Thoracic aorta (tissue), 2 donors: ENCODE measurements around the gene PPP1R9B. TPM values are rescaled to one million over a fixed set of nuclear protein-coding genes. Genes with fewer than 3 reads are reported as not detected.

Source experiments
- ATAC-seq: fragments of 150-250 bp; one replicate; pipeline ENCODE4 v1.8.0; 2017; ENCODE audit warnings: low read depth; ENCODE audit not compliant: insufficient number of reproducible peaks, low FRiP score
- DNase-seq: peaks from one replicate; pipeline ENCODE4 v3.0.0-alpha.2; 2020; ENCODE audit warnings: low spot score
- H3K27ac ChIP-seq, 2 donors: fragments of 200-600 bp; sonication (generic); 1 replicate in 1 of 2; 2 replicates in 1 of 2; pipeline ENCODE4 v1.5.1; 2016; ENCODE audit warnings: mild to moderate bottlenecking in 2 of 2, moderate library complexity in 2 of 2
- H3K27me3 ChIP-seq: fragments of 200-600 bp; sonication (generic); replicated peaks from 2 replicates; pipeline ENCODE4 v1.6.0; 2016; ENCODE audit warnings: mild to moderate bottlenecking; ENCODE audit not compliant: insufficient read depth
- H3K36me3 ChIP-seq: fragments of 200-600 bp; sonication (generic); one replicate; pipeline ENCODE4 v1.5.1; 2016
- H3K4me1 ChIP-seq, 2 donors: fragments of 200-600 bp; sonication (generic); 1 replicate in 1 of 2; 2 replicates in 1 of 2; pipeline versions ENCODE4 v1.5.1 to v1.6.0; 2016; ENCODE audit warnings: low read depth in 2 of 2, mild to moderate bottlenecking in 1 of 2; ENCODE audit not compliant: control insufficient read depth in 1 of 2
- H3K4me3 ChIP-seq: fragments of 200-600 bp; sonication (generic); 2 replicates; pipeline ENCODE4 v1.5.1; 2016; ENCODE audit warnings: mild to moderate bottlenecking
- H3K9me3 ChIP-seq: fragments of 200-600 bp; sonication (generic); 2 replicates; pipeline ENCODE4 v1.5.1; 2016
- total RNA-seq, 2 donors: library from RNA; depleted of rRNA; stranded (reverse); fragments of >200 nt; gene quantifications; one replicate each; pipeline versions ENCODE4 v1.1.0 to v1.2.3, GENCODE V29; 2016
- TF ChIP-seq, protein P1 (sequence below): fragments of 200-600 bp; sonication (generic); IDR thresholded peaks from one replicate; pipeline ENCODE4 v1.5.1; 2019; ENCODE audit warnings: antibody characterized with exemption

The PPP1R9B gene
- total RNA-seq, 2 donors from 2014 or later: 53.3 to 67.1 TPM

DNA sequence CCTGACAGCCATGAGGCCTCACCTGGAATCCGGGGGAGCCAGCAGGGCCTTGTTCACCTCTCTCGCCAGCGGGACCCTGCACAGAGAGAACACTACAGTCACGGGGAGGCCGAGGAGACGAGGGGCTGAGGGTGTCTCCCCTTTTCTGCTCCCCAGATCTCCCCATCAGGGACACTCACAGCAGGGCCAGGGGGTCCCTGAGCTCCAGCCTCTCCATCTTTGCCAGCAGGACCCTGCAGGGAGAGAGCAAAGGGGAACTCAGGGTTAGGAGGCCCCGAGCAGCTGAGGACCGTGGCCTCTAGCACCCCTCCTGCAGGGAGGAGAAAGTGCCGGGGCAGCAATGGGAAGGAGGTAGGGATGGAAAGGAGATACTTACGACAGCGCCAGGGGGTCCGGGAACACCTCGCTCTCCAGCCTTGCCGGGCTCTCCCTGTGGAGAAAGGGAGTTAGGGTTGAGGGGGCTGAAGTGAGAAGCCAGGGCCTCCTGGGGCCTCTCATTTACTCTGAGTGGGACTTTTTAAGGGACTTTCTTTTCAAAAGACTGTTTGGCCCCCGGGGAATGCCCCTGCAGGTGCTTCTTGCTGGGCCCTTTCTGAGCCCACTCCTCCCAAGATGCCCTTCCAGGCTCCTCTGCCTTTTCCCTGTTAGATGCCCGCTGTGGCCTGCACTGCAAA, 42.3 kb upstream of the PPP1R9B start:
- DNase-seq (no peak), ATAC-seq (no peak)
- TF ChIP-seq, protein P1, sequence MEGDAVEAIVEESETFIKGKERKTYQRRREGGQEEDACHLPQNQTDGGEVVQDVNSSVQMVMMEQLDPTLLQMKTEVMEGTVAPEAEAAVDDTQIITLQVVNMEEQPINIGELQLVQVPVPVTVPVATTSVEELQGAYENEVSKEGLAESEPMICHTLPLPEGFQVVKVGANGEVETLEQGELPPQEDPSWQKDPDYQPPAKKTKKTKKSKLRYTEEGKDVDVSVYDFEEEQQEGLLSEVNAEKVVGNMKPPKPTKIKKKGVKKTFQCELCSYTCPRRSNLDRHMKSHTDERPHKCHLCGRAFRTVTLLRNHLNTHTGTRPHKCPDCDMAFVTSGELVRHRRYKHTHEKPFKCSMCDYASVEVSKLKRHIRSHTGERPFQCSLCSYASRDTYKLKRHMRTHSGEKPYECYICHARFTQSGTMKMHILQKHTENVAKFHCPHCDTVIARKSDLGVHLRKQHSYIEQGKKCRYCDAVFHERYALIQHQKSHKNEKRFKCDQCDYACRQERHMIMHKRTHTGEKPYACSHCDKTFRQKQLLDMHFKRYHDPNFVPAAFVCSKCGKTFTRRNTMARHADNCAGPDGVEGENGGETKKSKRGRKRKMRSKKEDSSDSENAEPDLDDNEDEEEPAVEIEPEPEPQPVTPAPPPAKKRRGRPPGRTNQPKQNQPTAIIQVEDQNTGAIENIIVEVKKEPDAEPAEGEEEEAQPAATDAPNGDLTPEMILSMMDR: no peak
- Histone ChIP-seq H3K27ac (peak overlapping the region; percentile 86 to 88), H3K27me3 (no peaks in the 10 kb centered on the region), H3K4me1 (peaks cover 11 to 81% of the 10 kb centered on the region in 2 donors), H3K36me3 (peaks cover 95% of the 10 kb centered on the region), H3K9me3 (no peaks in the 10 kb centered on the region), H3K4me3 (no peak overlapping the region)

- Histone ChIP-seq H3K9me3 (no peaks in the 10 kb centered on the region), H3K27me3 (no peaks in the 10 kb centered on the region), H3K4me1 (peaks cover 6 to 81% of the 10 kb centered on the region in 2 donors), H3K4me3 (no peak overlapping the region), H3K36me3 (peaks cover 90% of the 10 kb centered on the region), H3K27ac (peak overlapping the region; percentile 86 to 88)
- DNase-seq: no peak
- ATAC-seq: no peak
- TF ChIP-seq, protein P1: no peak
Observed at GRCh38 chr17:50192144-50192617, 41.7 kb upstream of the PPP1R9B start.

DNA sequence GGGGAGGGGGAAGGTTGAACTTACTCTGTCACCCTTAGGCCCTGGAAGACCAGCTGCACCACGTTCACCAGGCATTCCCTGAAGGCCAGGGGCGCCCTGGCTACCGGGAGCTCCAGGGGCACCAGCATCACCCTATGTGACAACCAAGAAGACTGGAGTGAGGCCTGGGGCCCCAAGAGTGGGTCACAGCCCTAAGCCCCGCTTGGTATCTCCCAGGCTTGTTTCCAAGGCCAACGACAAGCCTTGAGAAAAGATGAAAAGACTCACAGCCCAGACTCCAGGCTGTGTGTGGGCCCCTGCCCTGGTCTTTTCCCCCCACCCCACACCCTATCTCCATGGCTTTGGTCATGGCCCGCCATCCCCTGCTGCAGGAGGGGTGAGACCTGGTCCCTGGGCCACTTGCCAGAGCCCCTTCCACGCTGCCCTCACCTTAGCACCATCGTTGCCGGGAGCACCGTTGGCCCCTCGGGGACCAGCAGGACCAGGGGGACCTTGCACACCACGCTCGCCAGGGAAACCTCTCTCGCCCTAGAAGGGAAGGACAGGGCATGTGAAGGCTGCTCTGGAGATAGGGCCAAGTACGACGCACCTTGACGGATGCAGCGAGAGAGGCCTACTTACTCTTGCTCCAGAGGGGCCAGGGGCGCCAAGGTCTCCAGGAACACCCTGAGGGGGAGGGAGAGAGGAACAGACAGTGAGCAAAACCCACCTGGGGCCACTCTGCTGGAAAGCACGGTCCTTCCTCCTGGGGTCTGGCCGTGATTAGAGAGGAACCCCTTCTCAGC, 41.1 kb upstream of the PPP1R9B start:
- no peak for DNase-seq
- ATAC-seq: no peak
- Histone ChIP-seq H3K27me3 (no peaks in the 10 kb centered on the region), H3K36me3 (peaks cover 87% of the 10 kb centered on the region), H3K4me1 (peaks cover 2 to 81% of the 10 kb centered on the region in 2 donors), H3K27ac (peak overlapping the region; percentile 86 to 88), H3K9me3 (no peaks in the 10 kb centered on the region), H3K4me3 (no peak overlapping the region)
- TF ChIP-seq, protein P1: no peak

DNA sequence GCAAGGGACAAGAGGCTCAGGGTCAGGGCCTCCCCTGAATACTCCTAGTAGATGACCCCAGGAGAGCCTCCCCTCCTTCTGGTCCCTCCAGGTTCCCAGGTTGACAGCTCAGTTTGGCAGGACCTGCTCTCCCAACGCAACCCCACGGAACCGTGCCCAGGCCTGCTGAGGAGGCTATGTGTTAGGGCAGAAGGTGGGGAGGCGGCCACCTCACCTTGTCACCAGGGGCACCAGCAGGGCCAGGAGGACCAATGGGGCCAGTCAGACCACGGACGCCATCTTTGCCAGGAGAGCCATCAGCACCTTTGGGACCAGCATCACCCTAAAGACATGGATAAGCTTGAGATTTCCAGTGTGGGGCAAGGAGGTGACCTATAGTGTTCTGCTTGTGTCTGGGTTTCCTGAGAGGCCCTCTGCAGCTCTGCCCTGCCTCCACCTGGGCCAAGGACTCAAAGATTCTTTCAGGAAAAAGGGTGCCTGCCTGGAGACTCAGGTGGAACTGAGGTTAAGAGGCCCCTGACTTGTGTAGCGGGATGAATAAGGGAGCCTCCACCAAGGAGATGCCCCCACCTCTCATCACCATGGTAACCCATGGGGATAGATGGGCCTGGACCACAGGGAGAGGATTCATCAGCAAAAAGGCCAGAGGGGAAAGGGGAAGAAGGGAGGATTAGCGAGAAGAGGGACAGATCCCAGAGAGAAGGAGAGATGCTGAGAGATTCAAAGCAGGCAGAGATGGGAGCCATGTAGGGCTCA, 40.3 kb upstream of the PPP1R9B start:
- no peaks in the 10 kb centered on the region for H3K9me3 ChIP-seq
- ATAC-seq (no peak), DNase-seq (no peak)
- H3K4me3 ChIP-seq: no peak overlapping the region
- peaks cover 87% of the 10 kb centered on the region for H3K36me3 ChIP-seq
- peak overlapping the region; percentile 86 to 88 for H3K27ac ChIP-seq
- peaks cover 0 to 81% of the 10 kb centered on the region in 2 donors for H3K4me1 ChIP-seq
- TF ChIP-seq, protein P1: no peak
- no peaks in the 10 kb centered on the region for H3K27me3 ChIP-seq

DNA sequence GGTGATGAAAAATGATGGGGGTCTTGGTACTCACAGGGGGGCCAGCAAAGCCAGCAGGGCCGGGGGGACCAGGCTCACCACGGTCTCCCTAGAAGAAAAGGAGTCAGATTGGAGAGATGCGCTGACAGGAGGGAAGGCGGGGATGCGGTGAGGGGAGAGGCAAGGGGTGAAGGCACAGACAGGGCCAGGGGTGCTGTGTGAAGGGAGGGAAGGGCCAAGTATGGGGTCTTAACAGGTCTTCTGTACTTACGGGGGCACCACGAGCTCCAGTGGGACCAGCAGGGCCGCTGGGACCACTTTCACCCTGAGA, 39.8 kb upstream of the PPP1R9B start:
- ATAC-seq (no peak), DNase-seq (no peak)
- peaks cover 81% of the 10 kb centered on the region for H3K36me3 ChIP-seq
- no peak overlapping the region for H3K4me3 ChIP-seq
- H3K27ac ChIP-seq: peak overlapping the region; percentile 86 to 88
- H3K27me3 ChIP-seq: no peaks in the 10 kb centered on the region
- no peaks in the 10 kb centered on the region for H3K9me3 ChIP-seq
- H3K4me1 ChIP-seq: peaks cover 0 to 81% of the 10 kb centered on the region in 2 donors
- TF ChIP-seq, protein P1: no peak
